ENCODE data around the gene LZTFL1.

The LZTFL1 gene

GRCh38 chr3:45793482-45794176, 48.3 kb downstream of the LZTFL1 start:
- ATAC-seq, result no peak; the same call in 1 of the 3 replicates

DNA sequence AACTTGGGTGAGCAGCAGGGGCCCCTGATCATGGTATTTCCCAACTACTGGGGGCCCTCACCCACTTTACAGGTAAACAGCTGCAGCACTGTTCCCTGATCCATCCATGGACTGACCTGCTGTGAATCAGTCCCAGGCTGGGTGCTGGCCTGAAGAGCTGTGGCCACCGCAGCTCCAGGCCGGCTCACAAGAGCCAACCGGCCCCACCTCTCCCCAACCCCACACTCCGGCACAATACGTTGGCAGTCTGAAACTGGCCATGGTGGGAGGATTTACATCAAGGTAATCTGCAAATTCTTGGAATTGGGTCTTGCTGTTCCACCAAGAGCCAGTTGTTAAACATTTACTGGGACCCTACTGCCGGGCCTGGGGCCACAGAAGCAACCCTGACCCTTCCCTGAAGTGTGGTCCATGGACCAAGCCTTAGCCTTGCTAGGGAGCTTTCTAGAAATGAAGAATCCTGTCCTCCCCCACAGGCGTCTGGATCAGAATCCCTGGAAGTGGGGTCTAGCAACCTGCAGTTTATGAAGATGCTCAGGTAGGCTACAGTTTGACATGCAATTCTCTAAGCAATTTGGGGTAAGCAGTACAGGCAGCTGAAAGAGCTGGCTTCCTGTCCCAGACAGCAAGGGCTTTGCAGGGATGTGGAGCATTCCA, 49.3 kb downstream of the LZTFL1 start:
- ATAC-seq, result no peak
- TF ChIP-seq, protein P1, sequence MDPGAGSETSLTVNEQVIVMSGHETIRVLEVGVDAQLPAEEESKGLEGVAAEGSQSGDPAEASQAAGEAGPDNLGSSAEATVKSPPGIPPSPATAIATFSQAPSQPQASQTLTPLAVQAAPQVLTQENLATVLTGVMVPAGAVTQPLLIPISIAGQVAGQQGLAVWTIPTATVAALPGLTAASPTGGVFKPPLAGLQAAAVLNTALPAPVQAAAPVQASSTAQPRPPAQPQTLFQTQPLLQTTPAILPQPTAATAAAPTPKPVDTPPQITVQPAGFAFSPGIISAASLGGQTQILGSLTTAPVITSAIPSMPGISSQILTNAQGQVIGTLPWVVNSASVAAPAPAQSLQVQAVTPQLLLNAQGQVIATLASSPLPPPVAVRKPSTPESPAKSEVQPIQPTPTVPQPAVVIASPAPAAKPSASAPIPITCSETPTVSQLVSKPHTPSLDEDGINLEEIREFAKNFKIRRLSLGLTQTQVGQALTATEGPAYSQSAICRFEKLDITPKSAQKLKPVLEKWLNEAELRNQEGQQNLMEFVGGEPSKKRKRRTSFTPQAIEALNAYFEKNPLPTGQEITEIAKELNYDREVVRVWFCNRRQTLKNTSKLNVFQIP (CRISPR knock-in tag; IDR thresholded peaks at IDR 0.05; ENCODE audit: borderline replicate concordance, low read depth), result no peak
- TF ChIP-seq GLIS3 (CRISPR knock-in tag; IDR thresholded peaks at IDR 0.05) (no peak), RARB (CRISPR knock-in tag; IDR thresholded peaks at IDR 0.05) (no peak), TOX (CRISPR knock-in tag; IDR thresholded peaks at IDR 0.05; ENCODE audit: borderline replicate concordance) (no peak), CSRNP3 (CRISPR knock-in tag; IDR thresholded peaks at IDR 0.05) (no peak), ZNF8 (CRISPR knock-in tag; IDR thresholded peaks at IDR 0.05) (no peak), ZFP3 (CRISPR knock-in tag; IDR thresholded peaks at IDR 0.05) (no peak), ARNTL (CRISPR knock-in tag; IDR thresholded peaks at IDR 0.05; ENCODE audit: borderline replicate concordance, low read depth) (no peak), PPARA (CRISPR knock-in tag; IDR thresholded peaks at IDR 0.05; ENCODE audit: borderline replicate concordance) (no peak)

More at GRCh38 chr3:45793482-45794176, 48.3 kb downstream of the LZTFL1 start:
- TF ChIP-seq, protein P1 (CRISPR knock-in tag; IDR thresholded peaks at IDR 0.05; ENCODE audit: borderline replicate concordance, low read depth), result no peak
- TF ChIP-seq BACH2 (CRISPR knock-in tag; IDR thresholded peaks at IDR 0.05; ENCODE audit: borderline replicate concordance) (no peak), CSRNP3 (CRISPR knock-in tag; IDR thresholded peaks at IDR 0.05) (no peak), TOX (CRISPR knock-in tag; IDR thresholded peaks at IDR 0.05; ENCODE audit: borderline replicate concordance) (no peak), ESRRG (CRISPR knock-in tag; IDR thresholded peaks at IDR 0.05) (no peak), ARNTL (CRISPR knock-in tag; IDR thresholded peaks at IDR 0.05; ENCODE audit: borderline replicate concordance, low read depth) (no peak), ZFP3 (CRISPR knock-in tag; IDR thresholded peaks at IDR 0.05) (no peak), ZC3H10 (CRISPR knock-in tag; IDR thresholded peaks at IDR 0.05) (no peak), CSDC2 (CRISPR knock-in tag; IDR thresholded peaks at IDR 0.05) (no peak), SNAI2 (CRISPR knock-in tag; IDR thresholded peaks at IDR 0.05) (no peak), PATZ1 (CRISPR knock-in tag; IDR thresholded peaks at IDR 0.05; ENCODE audit: borderline replicate concordance) (no peak), ZNF8 (CRISPR knock-in tag; IDR thresholded peaks at IDR 0.05) (no peak), OSR1 (CRISPR knock-in tag; IDR thresholded peaks at IDR 0.05) (no peak)
- TF ChIP-seq, protein P2, sequence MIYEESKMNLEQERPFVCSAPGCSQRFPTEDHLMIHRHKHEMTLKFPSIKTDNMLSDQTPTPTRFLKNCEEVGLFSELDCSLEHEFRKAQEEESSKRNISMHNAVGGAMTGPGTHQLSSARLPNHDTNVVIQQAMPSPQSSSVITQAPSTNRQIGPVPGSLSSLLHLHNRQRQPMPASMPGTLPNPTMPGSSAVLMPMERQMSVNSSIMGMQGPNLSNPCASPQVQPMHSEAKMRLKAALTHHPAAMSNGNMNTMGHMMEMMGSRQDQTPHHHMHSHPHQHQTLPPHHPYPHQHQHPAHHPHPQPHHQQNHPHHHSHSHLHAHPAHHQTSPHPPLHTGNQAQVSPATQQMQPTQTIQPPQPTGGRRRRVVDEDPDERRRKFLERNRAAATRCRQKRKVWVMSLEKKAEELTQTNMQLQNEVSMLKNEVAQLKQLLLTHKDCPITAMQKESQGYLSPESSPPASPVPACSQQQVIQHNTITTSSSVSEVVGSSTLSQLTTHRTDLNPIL (CRISPR knock-in tag; IDR thresholded peaks at IDR 0.05; ENCODE audit: low read depth), result no peak
- TF ChIP-seq, protein P3, sequence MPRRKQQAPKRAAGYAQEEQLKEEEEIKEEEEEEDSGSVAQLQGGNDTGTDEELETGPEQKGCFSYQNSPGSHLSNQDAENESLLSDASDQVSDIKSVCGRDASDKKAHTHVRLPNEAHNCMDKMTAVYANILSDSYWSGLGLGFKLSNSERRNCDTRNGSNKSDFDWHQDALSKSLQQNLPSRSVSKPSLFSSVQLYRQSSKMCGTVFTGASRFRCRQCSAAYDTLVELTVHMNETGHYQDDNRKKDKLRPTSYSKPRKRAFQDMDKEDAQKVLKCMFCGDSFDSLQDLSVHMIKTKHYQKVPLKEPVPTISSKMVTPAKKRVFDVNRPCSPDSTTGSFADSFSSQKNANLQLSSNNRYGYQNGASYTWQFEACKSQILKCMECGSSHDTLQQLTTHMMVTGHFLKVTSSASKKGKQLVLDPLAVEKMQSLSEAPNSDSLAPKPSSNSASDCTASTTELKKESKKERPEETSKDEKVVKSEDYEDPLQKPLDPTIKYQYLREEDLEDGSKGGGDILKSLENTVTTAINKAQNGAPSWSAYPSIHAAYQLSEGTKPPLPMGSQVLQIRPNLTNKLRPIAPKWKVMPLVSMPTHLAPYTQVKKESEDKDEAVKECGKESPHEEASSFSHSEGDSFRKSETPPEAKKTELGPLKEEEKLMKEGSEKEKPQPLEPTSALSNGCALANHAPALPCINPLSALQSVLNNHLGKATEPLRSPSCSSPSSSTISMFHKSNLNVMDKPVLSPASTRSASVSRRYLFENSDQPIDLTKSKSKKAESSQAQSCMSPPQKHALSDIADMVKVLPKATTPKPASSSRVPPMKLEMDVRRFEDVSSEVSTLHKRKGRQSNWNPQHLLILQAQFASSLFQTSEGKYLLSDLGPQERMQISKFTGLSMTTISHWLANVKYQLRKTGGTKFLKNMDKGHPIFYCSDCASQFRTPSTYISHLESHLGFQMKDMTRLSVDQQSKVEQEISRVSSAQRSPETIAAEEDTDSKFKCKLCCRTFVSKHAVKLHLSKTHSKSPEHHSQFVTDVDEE (CRISPR knock-in tag; IDR thresholded peaks at IDR 0.05), result no peak
